ENCODE measurements around the gene CPOX.

Gene CPOX

GRCh38 chr3:98594628-98595324 is 1.4 kb upstream of the CPOX start:
- no peak for DNase-seq

- DNase-seq, result no peak
These were observed 971 bp downstream of the CPOX start for GRCh38 chr3:98592345-98592935.

- no peak for DNase-seq
These were observed 3.9 kb downstream of the CPOX start for GRCh38 chr3:98589331-98590036.

GRCh38 chr3:98588065-98588464 is 5.3 kb downstream of the CPOX start:
- no peak for DNase-seq

DNA sequence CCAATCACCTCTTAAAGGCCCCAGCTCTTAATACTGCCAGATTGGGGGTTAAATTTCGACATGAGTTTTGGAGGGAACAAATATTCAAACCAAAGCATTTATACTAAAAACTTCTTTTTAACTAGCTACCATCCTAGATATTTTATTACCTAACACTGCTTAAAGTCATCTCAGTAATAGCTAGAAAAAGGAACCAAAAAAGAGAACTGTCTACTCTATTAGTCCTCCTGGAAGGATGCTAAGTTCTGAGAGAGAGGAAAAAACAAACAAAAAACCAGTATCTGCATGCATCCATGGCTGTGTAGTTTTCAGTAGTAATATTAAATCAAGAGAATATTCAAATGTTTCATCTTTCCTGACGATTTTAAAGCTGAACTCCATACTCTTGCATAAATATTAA is 5.8 kb downstream of the CPOX start:
- no peak for DNase-seq

GRCh38 chr3:98584547-98584946 is 8.9 kb downstream of the CPOX start:
- no peak for DNase-seq

DNA sequence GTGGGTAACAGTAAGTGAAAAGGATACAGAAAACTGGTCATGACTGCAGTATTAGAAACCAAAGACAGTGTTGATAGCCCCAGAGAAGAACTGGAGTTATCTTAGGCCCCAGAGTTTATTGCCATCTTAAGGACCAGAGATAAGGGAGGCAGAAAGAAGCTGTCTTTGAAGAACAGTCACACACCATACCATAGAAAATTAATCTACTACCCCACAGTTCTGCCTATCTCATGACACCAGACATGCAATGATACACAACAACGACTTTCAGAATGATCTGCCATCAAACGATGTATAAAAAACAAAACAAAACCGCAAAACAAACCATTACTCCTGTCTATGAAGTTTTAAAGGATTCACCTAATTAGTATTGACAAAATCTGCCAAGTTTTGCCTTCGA is 9.6 kb downstream of the CPOX start:
- DNase-seq, result no peak

- no peak for DNase-seq
These were observed 11.4 kb downstream of the CPOX start for GRCh38 chr3:98582042-98582441.

DNA sequence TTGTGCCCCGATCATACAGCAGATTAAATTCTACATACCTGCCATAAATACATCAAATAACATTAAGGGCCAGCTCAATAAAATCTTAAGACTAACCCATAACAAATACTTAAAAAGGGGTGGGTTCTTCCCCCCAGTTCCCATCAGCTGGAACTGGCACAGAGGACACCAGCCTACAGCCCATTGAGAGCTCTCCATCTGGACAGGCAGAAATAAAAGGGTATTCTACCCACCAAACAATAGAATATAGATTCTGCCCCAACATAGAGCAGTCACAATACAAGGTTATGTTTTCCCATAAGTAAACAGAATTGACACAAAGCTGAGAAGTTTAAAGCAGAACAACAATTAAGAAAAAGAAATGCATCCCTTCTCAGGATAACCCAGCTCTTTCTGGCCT is 11.9 kb downstream of the CPOX start:
- DNase-seq, result no peak

- DNase-seq, result no peak
These were observed 12.7 kb downstream of the CPOX start for GRCh38 chr3:98580401-98581386.

- DNase-seq, result no peak
These were observed 16.1 kb downstream of the CPOX start for GRCh38 chr3:98577178-98577895.

DNA sequence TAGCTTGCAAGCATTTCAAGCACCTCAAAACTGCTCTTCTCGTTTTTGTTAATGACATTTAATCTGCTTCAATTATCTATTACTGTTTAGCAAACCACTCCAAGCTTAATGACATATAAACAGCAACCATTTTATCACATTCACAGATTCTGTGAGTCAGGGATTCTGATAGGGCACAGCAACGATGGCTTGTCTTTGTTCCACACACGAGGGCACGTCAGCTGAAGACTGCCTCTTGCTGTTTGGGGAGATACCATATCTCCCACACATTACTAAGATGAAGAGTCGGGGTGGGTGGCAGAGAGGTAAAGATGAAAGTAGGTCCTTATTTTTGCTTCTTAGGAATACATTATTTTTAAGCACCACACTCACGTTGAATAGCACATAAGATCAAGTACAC is 19.3 kb downstream of the CPOX start:
- no peak for DNase-seq

DNA sequence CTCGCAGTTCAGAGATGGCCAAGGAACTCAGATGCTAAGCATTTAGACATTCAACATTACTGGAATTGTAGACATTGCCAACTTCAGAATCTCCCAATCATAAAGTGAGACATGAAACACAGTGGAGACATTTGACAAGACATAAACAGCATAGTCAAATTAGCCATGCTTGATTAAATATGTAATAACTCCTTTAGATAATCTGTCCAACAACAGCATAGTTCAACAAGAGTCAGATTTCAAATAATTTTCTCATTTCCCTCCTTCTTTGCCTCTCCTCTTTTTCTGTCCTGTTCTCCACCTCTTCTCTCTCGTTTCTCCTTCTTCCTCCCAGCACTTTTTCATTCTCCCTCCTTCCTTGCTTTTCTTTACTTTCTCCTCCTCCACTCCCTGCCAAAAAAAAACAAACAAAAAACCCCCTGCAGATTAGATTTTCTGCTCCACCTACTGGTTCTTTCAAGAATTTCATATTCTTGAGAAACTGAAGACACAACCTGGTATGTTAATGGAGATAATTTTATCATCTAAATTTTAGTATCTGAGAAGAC is 20.2 kb downstream of the CPOX start:
- no peak for DNase-seq

- no peak for DNase-seq
These were observed 25.0 kb downstream of the CPOX start for GRCh38 chr3:98568402-98568801.

GRCh38 chr3:98567666-98568270 is 25.6 kb downstream of the CPOX start:
- no peak for DNase-seq

DNA sequence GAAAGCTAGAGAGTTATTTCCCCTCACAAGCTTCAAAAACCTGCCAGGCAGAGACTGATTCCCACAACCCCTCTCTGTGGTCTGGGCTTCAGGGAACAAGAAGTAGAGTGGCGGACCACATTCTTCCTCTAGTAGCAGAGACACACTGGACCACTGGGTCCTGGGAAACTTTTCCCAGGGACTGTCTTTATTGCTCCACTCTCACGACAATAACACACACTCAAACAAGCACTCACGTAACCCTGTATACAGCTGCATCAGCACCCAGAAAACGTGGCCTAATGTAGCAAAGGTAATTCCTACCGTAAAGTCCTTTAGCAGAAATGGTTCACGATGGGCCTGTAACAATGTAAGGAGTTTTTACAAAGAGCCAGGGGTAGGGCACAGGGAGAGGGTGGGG is 27.6 kb downstream of the CPOX start:
- no peak for DNase-seq

DNA sequence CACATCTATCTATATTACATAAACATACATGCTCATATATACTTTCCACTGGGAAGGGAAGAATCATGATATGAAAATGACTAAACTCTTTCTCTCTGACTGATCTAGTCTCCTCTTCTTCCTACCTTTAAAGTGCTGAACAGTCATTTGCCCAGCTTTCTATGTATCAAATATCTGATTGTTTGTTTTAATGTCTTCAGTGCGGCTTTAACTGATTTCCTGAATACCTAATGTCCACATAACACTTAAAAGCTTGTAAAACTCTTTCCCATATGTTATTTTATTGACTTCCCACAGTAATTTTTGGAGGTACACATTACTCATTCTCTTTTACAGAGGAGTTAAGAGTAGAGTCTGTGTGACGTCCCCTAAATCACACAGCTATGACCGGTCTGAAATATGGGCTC is 28.2 kb downstream of the CPOX start:
- DNase-seq, result no peak

GRCh38 chr3:98564282-98565005 is 29.0 kb downstream of the CPOX start:
- no peak for DNase-seq

- no peak for DNase-seq
These were observed 29.6 kb downstream of the CPOX start for GRCh38 chr3:98563661-98564281.

DNA sequence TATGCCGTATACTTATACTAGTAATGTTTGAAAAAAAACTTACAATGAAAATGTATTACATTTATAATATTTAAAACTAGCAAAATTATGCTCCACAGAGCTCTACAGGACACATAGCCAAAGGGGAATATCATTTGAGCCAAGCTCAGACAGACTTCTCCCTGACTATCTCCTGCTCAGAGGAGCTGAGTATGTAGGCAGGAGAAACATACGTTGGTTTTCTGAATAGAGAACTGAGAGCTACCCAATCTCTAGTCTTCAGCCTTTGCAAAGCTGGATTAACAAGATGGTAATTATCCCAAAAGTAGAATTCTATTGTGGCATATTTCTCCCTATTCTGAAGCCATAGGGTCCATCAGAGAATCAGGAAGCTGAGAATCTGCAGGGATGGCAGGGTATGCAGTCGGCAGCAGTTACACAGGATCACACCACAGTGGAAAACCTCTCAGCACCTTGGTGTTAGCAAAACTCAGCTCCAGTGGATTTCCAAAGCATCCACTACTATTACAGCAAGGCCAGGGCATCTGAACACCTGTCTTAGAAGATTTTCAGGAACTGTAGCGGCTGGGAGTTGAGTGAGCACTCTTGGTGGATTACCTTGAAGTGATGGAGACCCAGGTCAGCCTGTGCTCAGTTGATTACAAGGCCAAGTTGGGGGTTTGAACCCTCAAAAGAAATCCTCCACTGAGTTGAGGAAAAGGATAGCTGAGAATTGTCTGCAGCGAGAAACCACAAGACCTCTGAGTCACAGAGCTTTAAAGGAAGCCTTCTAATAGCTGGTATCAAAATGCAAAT is 31.5 kb downstream of the CPOX start:
- no peak for DNase-seq
